Choroid plexus epithelial cell (primary cell): Measurements from ENCODE around the gene GNL1.

Experiments
- DNase-seq: peaks from one replicate; pipeline ENCODE4 v3.0.0-alpha.2; 2010; ENCODE audit warnings: low read depth
- H3K4me3 ChIP-seq: 2 replicates; pipeline ENCODE4 v1.5.1; 2011; ENCODE audit warnings: low read depth, mild to moderate bottlenecking, control low read depth, low read length, moderate library complexity
- TF ChIP-seq, protein P1 (sequence below): conservative IDR thresholded peaks from 2 replicates; pipeline ENCODE4 v1.5.1; 2011; ENCODE audit warnings: low read depth, mild to moderate bottlenecking, control low read depth, inconsistent platforms, low read length, moderate library complexity

GNL1 gene

DNA sequence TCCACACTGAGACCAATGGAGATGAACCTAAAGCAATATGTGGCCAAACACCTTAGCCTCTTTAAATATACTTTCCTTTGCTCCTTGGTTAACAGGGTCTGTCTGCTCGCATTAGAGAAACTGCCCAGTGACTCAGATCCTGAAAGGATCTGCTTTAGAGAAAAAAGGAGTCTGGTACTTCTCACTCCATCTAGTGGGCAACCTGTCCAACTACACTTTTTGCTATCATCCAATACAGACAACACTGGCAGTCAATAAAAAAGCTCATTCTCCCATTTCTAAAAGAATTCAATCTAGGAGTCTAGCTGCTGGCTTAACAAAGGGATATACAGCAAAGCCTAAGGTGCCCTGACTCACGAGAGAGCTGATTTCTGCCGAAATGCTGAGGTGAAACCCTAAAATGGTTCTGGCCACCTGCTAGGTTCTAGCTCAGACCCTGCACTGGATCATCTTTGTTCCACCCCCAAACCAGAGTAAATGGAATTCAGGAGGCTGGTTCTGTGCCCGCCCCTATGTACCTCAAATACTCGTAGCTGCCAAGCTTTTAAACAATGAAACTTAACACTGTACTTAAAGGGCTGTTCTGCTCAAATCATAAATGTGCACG, 11.5 kb downstream of the GNL1 start:
- TF ChIP-seq, protein P1, sequence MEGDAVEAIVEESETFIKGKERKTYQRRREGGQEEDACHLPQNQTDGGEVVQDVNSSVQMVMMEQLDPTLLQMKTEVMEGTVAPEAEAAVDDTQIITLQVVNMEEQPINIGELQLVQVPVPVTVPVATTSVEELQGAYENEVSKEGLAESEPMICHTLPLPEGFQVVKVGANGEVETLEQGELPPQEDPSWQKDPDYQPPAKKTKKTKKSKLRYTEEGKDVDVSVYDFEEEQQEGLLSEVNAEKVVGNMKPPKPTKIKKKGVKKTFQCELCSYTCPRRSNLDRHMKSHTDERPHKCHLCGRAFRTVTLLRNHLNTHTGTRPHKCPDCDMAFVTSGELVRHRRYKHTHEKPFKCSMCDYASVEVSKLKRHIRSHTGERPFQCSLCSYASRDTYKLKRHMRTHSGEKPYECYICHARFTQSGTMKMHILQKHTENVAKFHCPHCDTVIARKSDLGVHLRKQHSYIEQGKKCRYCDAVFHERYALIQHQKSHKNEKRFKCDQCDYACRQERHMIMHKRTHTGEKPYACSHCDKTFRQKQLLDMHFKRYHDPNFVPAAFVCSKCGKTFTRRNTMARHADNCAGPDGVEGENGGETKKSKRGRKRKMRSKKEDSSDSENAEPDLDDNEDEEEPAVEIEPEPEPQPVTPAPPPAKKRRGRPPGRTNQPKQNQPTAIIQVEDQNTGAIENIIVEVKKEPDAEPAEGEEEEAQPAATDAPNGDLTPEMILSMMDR: peak; percentile 78
- peak; percentile 85 for DNase-seq
- H3K4me3 ChIP-seq: no peak overlapping the region

DNA sequence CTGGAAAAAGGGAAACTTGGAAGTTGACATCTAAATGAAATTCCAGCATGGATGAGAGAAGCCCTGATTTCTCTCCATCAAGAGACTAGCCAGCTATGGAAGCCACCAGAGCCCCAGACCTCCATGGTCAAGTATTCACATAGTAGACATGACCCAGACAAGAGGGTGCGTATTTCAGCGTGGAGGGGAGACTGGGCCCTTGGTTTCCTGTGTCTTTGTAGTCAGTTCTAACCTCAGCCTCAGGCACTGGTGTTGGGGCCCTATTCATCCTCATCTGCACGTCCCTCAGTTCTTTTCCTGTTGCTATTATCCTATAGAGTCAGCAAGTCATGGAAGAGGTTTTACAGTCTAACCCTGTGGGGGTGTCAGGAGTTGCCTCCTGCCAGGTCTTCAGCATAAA, 12.5 kb downstream of the GNL1 start:
- TF ChIP-seq, protein P1: no peak
- no peak overlapping the region for H3K4me3 ChIP-seq
- no peak for DNase-seq

DNA sequence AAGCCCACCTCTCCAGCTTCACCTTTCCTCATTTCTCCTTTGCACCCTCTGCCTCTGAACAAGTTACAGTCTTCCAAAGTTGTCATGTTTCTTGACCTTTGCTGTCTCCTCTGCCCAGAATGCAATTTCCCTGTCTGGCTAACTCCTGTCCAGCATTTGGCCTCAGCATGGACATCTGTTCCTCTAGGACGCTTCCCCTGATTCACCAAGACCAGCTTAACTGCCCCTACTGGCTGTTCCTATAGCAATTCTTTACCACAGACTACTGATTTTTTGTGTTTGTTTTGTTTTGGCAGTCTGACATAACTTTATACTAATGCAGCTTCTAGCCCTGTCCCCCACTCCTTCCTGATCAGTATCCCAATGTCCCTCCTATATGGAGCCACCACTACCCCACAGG, 13.4 kb downstream of the GNL1 start:
- peak; percentile 44 for DNase-seq
- TF ChIP-seq, protein P1: peak; percentile 43
- H3K4me3 ChIP-seq: no peak overlapping the region

DNA sequence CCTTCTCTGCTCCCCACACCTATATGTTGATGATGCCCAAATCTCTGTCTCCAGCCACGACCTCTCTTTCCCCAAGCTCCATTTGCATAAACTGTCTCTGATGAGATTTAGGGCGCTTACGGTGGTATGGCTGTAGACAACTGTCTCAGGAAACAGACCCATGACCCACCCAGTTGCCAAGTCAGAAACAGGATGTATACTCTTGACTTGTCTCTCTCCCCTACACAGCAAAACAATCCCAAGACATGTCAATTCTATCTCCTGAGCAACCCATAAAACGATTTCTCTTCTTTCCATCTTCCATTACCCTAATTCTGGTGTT, 13.9 kb downstream of the GNL1 start:
- no peak for DNase-seq
- TF ChIP-seq, protein P1: no peak

DNA sequence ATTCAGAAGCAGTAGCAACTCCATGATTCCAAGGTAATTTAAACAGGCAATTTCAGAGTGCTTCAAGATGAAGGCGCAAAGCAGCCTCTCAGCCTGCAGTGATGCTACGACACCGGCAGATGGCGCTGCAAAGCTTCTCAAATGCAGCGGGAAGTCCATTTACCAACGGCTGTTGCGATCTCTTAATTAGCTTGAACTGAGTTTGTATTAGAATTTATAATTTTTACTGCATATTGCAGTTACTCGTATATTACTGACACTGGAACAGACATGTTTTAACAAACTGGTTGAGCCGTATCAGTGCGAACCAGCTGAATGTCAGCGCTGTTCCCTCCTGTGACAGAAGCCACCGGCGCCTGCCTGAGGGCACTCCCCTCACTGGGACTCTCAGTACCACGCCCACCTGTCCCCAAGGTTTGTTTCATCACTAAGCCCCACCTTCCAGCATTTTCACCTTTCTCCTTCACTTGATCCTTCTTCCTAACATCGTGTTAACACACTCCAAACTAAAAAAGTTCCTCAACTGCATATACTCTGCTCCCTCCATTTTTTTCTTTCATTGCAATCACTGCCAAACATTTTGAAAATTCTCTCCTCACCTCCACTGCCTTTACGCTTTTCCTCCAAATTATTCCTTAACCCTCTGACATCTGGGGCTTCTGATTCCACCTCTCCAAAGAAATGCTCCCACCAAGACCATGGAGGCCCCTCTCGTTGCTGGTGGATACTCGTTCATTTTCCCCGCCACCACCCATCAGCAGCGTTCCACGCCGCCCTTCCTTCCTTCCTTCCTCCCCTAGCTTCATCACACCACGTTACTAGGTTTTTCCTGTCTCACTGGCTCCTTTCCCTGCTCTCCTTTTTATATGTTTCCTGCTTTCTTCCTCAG, 14.5 kb downstream of the GNL1 start:
- TF ChIP-seq, protein P1: peak; percentile 99
- H3K4me3 ChIP-seq: peak overlapping the region; percentile 1
- peak; percentile 95 for DNase-seq

More for the DNA sequence above, 13.9 kb downstream of the GNL1 start:
- H3K4me3 ChIP-seq: no peak overlapping the region

DNA sequence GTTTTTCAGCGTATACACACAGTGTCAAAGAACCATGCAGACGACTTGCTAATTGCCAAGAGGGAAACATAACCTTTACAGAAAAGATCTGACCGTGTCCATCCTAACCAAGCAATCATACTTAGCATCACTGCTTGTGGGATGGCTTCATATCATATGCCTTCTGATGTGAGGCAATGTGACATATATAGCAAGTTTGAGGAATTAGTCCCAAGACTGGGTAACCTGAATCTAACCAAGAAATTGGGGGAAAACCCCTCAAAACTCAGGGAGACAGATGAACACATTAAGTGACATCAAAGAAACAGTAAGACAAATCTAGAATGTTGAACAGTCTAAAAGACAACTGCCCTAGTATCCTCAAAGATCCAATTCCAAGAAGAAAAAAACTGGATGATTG, 18.4 kb downstream of the GNL1 start:
- TF ChIP-seq, protein P1: no peak
- no peak overlapping the region for H3K4me3 ChIP-seq
- no peak for DNase-seq
